Testis (tissue), 2 donors: ENCODE data around the gene GRM8.

ENCODE experiments used
- POLR2A ChIP-seq: fragments of 450-650 bp; IDR thresholded peaks from one replicate; pipeline ENCODE4 v1.6.1; 2017; ENCODE audit warnings: antibody characterized with exemption, mild to moderate bottlenecking, moderate library complexity
- TF ChIP-seq, protein P1 (sequence below), 3 experiments: fragments of 450-650 bp in 2 of 3; fragments of 200-600 bp in 1 of 3; sonication (generic) in 1 of 3; IDR thresholded peaks; one replicate each; pipeline ENCODE4 v1.5.1; 2016 to 2019; ENCODE audit warnings: antibody characterized with exemption in 3 of 3, mild to moderate bottlenecking in 2 of 3, moderate library complexity in 1 of 3

DNA sequence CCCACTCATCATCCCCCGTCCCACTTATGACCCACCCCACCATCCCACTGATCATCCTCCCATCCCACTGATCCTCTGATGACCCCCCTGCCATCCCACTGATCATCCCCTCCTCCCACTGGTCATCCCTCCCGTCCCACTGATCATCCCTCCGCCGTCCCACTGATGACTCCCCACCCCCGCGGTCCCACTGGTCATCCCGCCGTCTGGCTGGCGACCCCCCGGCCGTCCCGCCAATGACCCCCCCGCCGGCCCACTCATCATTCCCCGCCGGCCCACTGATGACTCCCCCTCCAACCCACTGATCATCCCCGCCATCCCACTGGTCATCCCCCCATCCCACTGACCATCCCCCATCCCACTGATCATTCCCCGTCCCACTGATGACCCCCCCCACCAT, 161.1 kb downstream of the GRM8 start:
- TF ChIP-seq, protein P1, sequence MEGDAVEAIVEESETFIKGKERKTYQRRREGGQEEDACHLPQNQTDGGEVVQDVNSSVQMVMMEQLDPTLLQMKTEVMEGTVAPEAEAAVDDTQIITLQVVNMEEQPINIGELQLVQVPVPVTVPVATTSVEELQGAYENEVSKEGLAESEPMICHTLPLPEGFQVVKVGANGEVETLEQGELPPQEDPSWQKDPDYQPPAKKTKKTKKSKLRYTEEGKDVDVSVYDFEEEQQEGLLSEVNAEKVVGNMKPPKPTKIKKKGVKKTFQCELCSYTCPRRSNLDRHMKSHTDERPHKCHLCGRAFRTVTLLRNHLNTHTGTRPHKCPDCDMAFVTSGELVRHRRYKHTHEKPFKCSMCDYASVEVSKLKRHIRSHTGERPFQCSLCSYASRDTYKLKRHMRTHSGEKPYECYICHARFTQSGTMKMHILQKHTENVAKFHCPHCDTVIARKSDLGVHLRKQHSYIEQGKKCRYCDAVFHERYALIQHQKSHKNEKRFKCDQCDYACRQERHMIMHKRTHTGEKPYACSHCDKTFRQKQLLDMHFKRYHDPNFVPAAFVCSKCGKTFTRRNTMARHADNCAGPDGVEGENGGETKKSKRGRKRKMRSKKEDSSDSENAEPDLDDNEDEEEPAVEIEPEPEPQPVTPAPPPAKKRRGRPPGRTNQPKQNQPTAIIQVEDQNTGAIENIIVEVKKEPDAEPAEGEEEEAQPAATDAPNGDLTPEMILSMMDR (IDR thresholded peaks at IDR 0.05) = no peak
- no peak for TF ChIP-seq POLR2A
